ENCODE data around the gene ARL14EPL.

The ARL14EPL gene

GRCh38 chr5:116058346-116058936, 26.2 kb downstream of the ARL14EPL start:
- Mint-ChIP-seq H3K27me3 (ENCODE audit: low read depth, poor library complexity) (no peaks in the 10 kb centered on the region), H3K36me3 (ENCODE audit: low read depth) (no peaks in the 10 kb centered on the region), H3K4me1 (no peaks in the 10 kb centered on the region), H3K9me3 (no peaks in the 10 kb centered on the region), H3K4me3 (no peak overlapping the region), H3K27ac (no peak overlapping the region)
- no peak for TF ChIP-seq CTCF (IDR thresholded peaks at IDR 0.05)
- no peak for DNase-seq

GRCh38 chr5:116062352-116062751, 30.1 kb downstream of the ARL14EPL start:
- no peak overlapping the region for H3K27ac Mint-ChIP-seq
- no peaks in the 10 kb centered on the region for H3K4me1 Mint-ChIP-seq
- no peaks in the 10 kb centered on the region for H3K9me3 Mint-ChIP-seq
- no peak for TF ChIP-seq CTCF (IDR thresholded peaks at IDR 0.05)
- DNase-seq: no peak
- no peak overlapping the region for H3K4me3 Mint-ChIP-seq
- no peaks in the 10 kb centered on the region for H3K36me3 Mint-ChIP-seq (ENCODE audit: low read depth)
- H3K27me3 Mint-ChIP-seq (ENCODE audit: low read depth, poor library complexity): no peaks in the 10 kb centered on the region

GRCh38 chr5:116063950-116064349, 31.7 kb downstream of the ARL14EPL start:
- Mint-ChIP-seq H3K27me3 (ENCODE audit: low read depth, poor library complexity) (no peaks in the 10 kb centered on the region), H3K9me3 (no peaks in the 10 kb centered on the region), H3K4me3 (no peak overlapping the region), H3K4me1 (no peaks in the 10 kb centered on the region), H3K36me3 (ENCODE audit: low read depth) (no peaks in the 10 kb centered on the region), H3K27ac (peak overlapping the region; percentile 69)
- no peak for DNase-seq
- no peak for TF ChIP-seq CTCF (IDR thresholded peaks at IDR 0.05)

GRCh38 chr5:116068028-116068632, 35.9 kb downstream of the ARL14EPL start:
- H3K36me3 Mint-ChIP-seq (ENCODE audit: low read depth): no peaks in the 10 kb centered on the region
- no peaks in the 10 kb centered on the region for H3K4me1 Mint-ChIP-seq
- H3K9me3 Mint-ChIP-seq: no peaks in the 10 kb centered on the region
- peaks cover 3% of the 10 kb centered on the region for H3K27me3 Mint-ChIP-seq (ENCODE audit: low read depth, poor library complexity)
- TF ChIP-seq CTCF (IDR thresholded peaks at IDR 0.05): peak; percentile 89
- no peak overlapping the region for H3K4me3 Mint-ChIP-seq
- DNase-seq: peak; percentile 22
- H3K27ac Mint-ChIP-seq: no peak overlapping the region

GRCh38 chr5:116071211-116071610, 38.9 kb downstream of the ARL14EPL start:
- Mint-ChIP-seq H3K9me3 (no peaks in the 10 kb centered on the region), H3K36me3 (ENCODE audit: low read depth) (no peaks in the 10 kb centered on the region), H3K27me3 (ENCODE audit: low read depth, poor library complexity) (peaks cover 3% of the 10 kb centered on the region), H3K4me1 (peaks cover 12% of the 10 kb centered on the region), H3K4me3 (no peak overlapping the region), H3K27ac (no peak overlapping the region)
- DNase-seq: no peak
- no peak for TF ChIP-seq CTCF (IDR thresholded peaks at IDR 0.05)

Measured in nephron progenitor cell (in vitro differentiated cells).